HG02571 (cell line): ENCODE data around the gene GGT1.
"Not testable (repeated sequence)": the region's sequence is repeated elsewhere in the genome, so short reads cannot be mapped to it uniquely, and the experiment has no call there.

Source experiments
- ATAC-seq: cut with Tn5 transposase; IDR thresholded peaks from one replicate; pipeline ENCODE4 v1.9.1; 2021; ENCODE audit warnings: mild to moderate bottlenecking, moderate library complexity; ENCODE audit not compliant: unreplicated experiment

The GGT1 gene

GRCh38 chr22:24583221-24584165 lies 19.5 kb upstream of the GGT1 start:
- no peak for ATAC-seq

- no peak for ATAC-seq
These were observed 18.7 kb upstream of the GGT1 start for GRCh38 chr22:24584166-24584790.

- ATAC-seq = no peak
These were observed 18.1 kb upstream of the GGT1 start for GRCh38 chr22:24584871-24585411.

- ATAC-seq = no peak
These were observed 17.5 kb upstream of the GGT1 start for GRCh38 chr22:24585461-24585860.

- no peak for ATAC-seq
These were observed 17.0 kb upstream of the GGT1 start for GRCh38 chr22:24585927-24586546.

- ATAC-seq = no peak
These were observed 15.7 kb upstream of the GGT1 start for GRCh38 chr22:24587251-24587650.

- ATAC-seq = no peak
These were observed 15.0 kb upstream of the GGT1 start for GRCh38 chr22:24587948-24588347.

- no peak for ATAC-seq
These were observed 14.6 kb upstream of the GGT1 start for GRCh38 chr22:24588381-24588756.

GRCh38 chr22:24588757-24589481 lies 14.1 kb upstream of the GGT1 start:
- ATAC-seq = no peak

- no peak for ATAC-seq
These were observed 13.4 kb upstream of the GGT1 start for GRCh38 chr22:24589518-24590030.

- ATAC-seq = no peak
These were observed 12.3 kb upstream of the GGT1 start for GRCh38 chr22:24590596-24591173.

GRCh38 chr22:24591286-24591830 lies 11.6 kb upstream of the GGT1 start:
- ATAC-seq = no peak

- ATAC-seq = peak; percentile 24
These were observed 10.7 kb upstream of the GGT1 start for GRCh38 chr22:24592058-24592850.

- ATAC-seq = peak; percentile 75
These were observed 10.0 kb upstream of the GGT1 start, which contains the start of gene LRRC75B for GRCh38 chr22:24592851-24593558. Gene LRRC75B (minus strand): TSS chr22:24593073. CDS start chr22:24593039, 34 bp downstream.

GRCh38 chr22:24593559-24593835 lies 9.5 kb upstream of the GGT1 start:
- not testable (repeated sequence) for ATAC-seq

GRCh38 chr22:24593836-24594568 lies 9.0 kb upstream of the GGT1 start:
- no peak for ATAC-seq

GRCh38 chr22:24594569-24595120 lies 8.3 kb upstream of the GGT1 start:
- no peak for ATAC-seq

- no peak for ATAC-seq
These were observed 7.8 kb upstream of the GGT1 start for GRCh38 chr22:24595228-24595627.
